Measurements from ENCODE around the gene RASGRF2. TPM values are rescaled to one million over a fixed set of nuclear protein-coding genes. Genes with fewer than 3 reads are reported as not detected.

RASGRF2 gene
- total and polyA plus RNA-seq, 2 of the 8 experiments (the other 6 are each of a cell fraction or from before 2014, with no cell fraction given), result 2.6 to 29.5 TPM

- 91% methylated on average over 1 of the region's 1 CpG; no CpG with 5 or more reads in 1 of the 2 experiments for WGBS, 2 experiments (ENCODE audit: extremely low coverage in 1 of 2, insufficient coverage in 1 of 2, insufficient read length in 1 of 2, insufficient replicate concordance in 2 of 2, low coverage in 1 of 2, low lambda C conversion rate in 2 of 2, missing lambda C conversion rate in 1 of 2)
- no peak overlapping the region for H2BK120ac ChIP-seq (replicated peaks; ENCODE audit: low read depth, low read length)
- no peak overlapping the region for H2BK12ac ChIP-seq (ENCODE audit: low read depth, low read length)
- ChIA-PET CTCF (ENCODE audit: partially characterized antibody) (interaction anchor here (0.7 to 1.3 kb wide), 2 partner anchors 41 to 93 kb away, joined by 3 read pairs; no protein-coding TSS in a partner anchor), POLR2A (ENCODE audit: partially characterized antibody) (no interaction called here)
- H3K9me3 ChIP-seq (ENCODE audit: insufficient read depth in 2 of 2, low read depth in 1 of 2, low read length in 1 of 2), result 0 out of 4 replicates have a peak, but pooled peaks cover 0 to 2% of the 10 kb centered on the region in 2 experiments
- H3K36me3 ChIP-seq (ENCODE audit: control insufficient read depth in 2 of 4, insufficient read depth in 4 of 4, low read length in 3 of 4), result no peaks in the 10 kb centered on the region; a peak in 1 of 8 replicates
- FAIRE-seq (no peak), DNase-seq (ENCODE audit: low read depth in 1 of 2, low spot score in 2 of 2) (no peak)
- no peak overlapping the region for H3K4me2 ChIP-seq (ENCODE audit: insufficient read depth in 1 of 2, low read depth in 2 of 2, low read length in 2 of 2)
- H3K79me2 ChIP-seq (ENCODE audit: control insufficient read depth in 1 of 2, insufficient read depth in 2 of 2, low read length in 2 of 2), result no peaks in the 10 kb centered on the region
- no peak overlapping the region for H3K9ac ChIP-seq (replicated peaks in 1 of 4; ENCODE audit: extremely low read depth in 1 of 4, low read depth in 3 of 4, low read length in 3 of 4)
- H3K4me1 ChIP-seq (replicated peaks in 1 of 4; ENCODE audit: control insufficient read depth in 3 of 4, insufficient read depth in 4 of 4, low read length in 3 of 4), result peaks cover 0 to 3% (median 0%) of the 10 kb centered on the region in 4 experiments; a peak in 1 of 7 replicates
- no peak overlapping the region for H3K4ac ChIP-seq (replicated peaks; ENCODE audit: insufficient read length, low read depth, low read length)
- H3K23ac ChIP-seq (ENCODE audit: insufficient read length), result no peak overlapping the region
- H3K23me2 ChIP-seq (ENCODE audit: low read depth, low read length), result no peaks in the 10 kb centered on the region
- H3K4me3 ChIP-seq (ENCODE audit: extremely low read depth in 1 of 4, insufficient read depth in 2 of 4, low read depth in 3 of 4, low read length in 4 of 4), result no peak overlapping the region
- no peaks in the 10 kb centered on the region for H3K27me3 ChIP-seq (replicated peaks in 1 of 4; ENCODE audit: control insufficient read depth in 3 of 4, extremely low read depth in 1 of 4, insufficient read depth in 3 of 4, low read length in 3 of 4)
- H4K20me1 ChIP-seq (replicated peaks in 1 of 2; ENCODE audit: control insufficient read depth in 1 of 2, insufficient read depth in 2 of 2, low read length in 2 of 2), result no peaks in the 10 kb centered on the region
- TF ChIP-seq POU5F1 (IDR thresholded peaks at IDR 0.05; ENCODE audit: low read depth, low read length) (no peak), POLR2A (IDR thresholded peaks at IDR 0.05; ENCODE audit: control extremely low read depth in 1 of 2, low read depth in 2 of 2, low read length in 2 of 2) (no peak), KDM1A (IDR thresholded peaks at IDR 0.05; ENCODE audit: borderline replicate concordance, low read length) (no peak), E2F6 (IDR thresholded peaks at IDR 0.05) (no peak), CBX8 (IDR thresholded peaks at IDR 0.05; ENCODE audit: borderline replicate concordance, low read depth, low read length) (no peak), RNF2 (IDR thresholded peaks at IDR 0.05; ENCODE audit: borderline replicate concordance, low read depth, low read length, missing control alignments, poor library complexity, severe bottlenecking) (no peak), POLR2AphosphoS5 (IDR thresholded peaks at IDR 0.05; ENCODE audit: low read depth, low read length) (no peak), SIRT6 (IDR thresholded peaks at IDR 0.05; ENCODE audit: low read length) (no peak), SAP30 (IDR thresholded peaks at IDR 0.05; ENCODE audit: insufficient read depth, insufficient replicate concordance, low read length) (no peak), SP1 (IDR thresholded peaks at IDR 0.05; ENCODE audit: low read depth, low read length) (no peak), RAD21 (IDR thresholded peaks at IDR 0.05 in 1 of 2, conservative IDR thresholded peaks at IDR 0.05 in 1 of 2; ENCODE audit: low read depth in 2 of 2, low read length in 2 of 2) (no peak), ASH2L (IDR thresholded peaks at IDR 0.05; ENCODE audit: low read length) (no peak), CEBPB (IDR thresholded peaks at IDR 0.05; ENCODE audit: low read depth, low read length) (no peak)
- no peak overlapping the region for H3K27ac ChIP-seq (ENCODE audit: low read depth, low read length)
- H3K56ac ChIP-seq (replicated peaks; ENCODE audit: insufficient read length, low read depth, low read length), result no peak overlapping the region
- H2BK15ac ChIP-seq (ENCODE audit: low read length), result no peak overlapping the region
- H3K14ac ChIP-seq (ENCODE audit: insufficient read length), result no peak overlapping the region
- H4K5ac ChIP-seq (ENCODE audit: insufficient read length, low read depth, low read length), result no peak overlapping the region
- H2AFZ ChIP-seq (ENCODE audit: low read length), result no peak overlapping the region
- H2BK5ac ChIP-seq (ENCODE audit: low read depth, low read length), result no peak overlapping the region
- H4K8ac ChIP-seq (ENCODE audit: extremely low read depth, insufficient read depth, low read length), result no peak overlapping the region
- no peak overlapping the region for H2BK20ac ChIP-seq (ENCODE audit: low read length)
- H3K79me1 ChIP-seq (ENCODE audit: low read depth, low read length), result no peaks in the 10 kb centered on the region
- H2AK5ac ChIP-seq (ENCODE audit: low read depth, low read length), result no peak overlapping the region
- no peak overlapping the region for H3K18ac ChIP-seq (ENCODE audit: extremely low read depth, low read length)
- H4K91ac ChIP-seq (replicated peaks; ENCODE audit: insufficient read length, low read length), result no peak overlapping the region
Measured at GRCh38 chr5:81067406-81067805, 107.2 kb downstream of the RASGRF2 start.

Measured in H1 (cell line).